Activated naive CD8-positive, alpha-beta T cell treated with anti-CD3 and anti-CD28 coated beads, Interleukin-2, amount 50 U/mL, for 24 hours (primary cell): Measurements from ENCODE around the gene PRPF6.

Source experiments
- ATAC-seq: fragments of 150-1000 bp; cut with Tn5 transposase; one replicate; pipeline ENCODE4 v1.10.0; 2021
- DNase-seq: peaks from one replicate; pipeline ENCODE4 v3.0.0; 2021
- H3K27ac Mint-ChIP-seq: one replicate; pipeline ENCODE4 v1.8.0; 2021; ENCODE audit warnings: mild to moderate bottlenecking, mixed read lengths
- H3K27me3 Mint-ChIP-seq: one replicate; pipeline ENCODE4 v1.8.0; 2021; ENCODE audit warnings: mixed read lengths
- H3K36me3 Mint-ChIP-seq: one replicate; pipeline ENCODE4 v1.8.0; 2021; ENCODE audit warnings: low read depth, mixed read lengths
- H3K4me1 Mint-ChIP-seq: one replicate; pipeline ENCODE4 v1.8.0; 2021; ENCODE audit warnings: mixed read lengths
- H3K4me3 Mint-ChIP-seq: one replicate; pipeline ENCODE4 v1.8.0; 2021; ENCODE audit warnings: mild to moderate bottlenecking, moderate library complexity, mixed read lengths
- H3K9me3 Mint-ChIP-seq: one replicate; pipeline ENCODE4 v1.8.0; 2021; ENCODE audit warnings: mixed read lengths

The PRPF6 gene

GRCh38 chr20:64075556-64075955, 94.6 kb downstream of the PRPF6 start:
- Mint-ChIP-seq H3K4me3 (no peak overlapping the region), H3K27me3 (no peaks in the 10 kb centered on the region), H3K9me3 (no peaks in the 10 kb centered on the region), H3K4me1 (peaks cover 22% of the 10 kb centered on the region), H3K27ac (no peak overlapping the region), H3K36me3 (peaks cover 4% of the 10 kb centered on the region)
- no peak for ATAC-seq
- no peak for DNase-seq

DNA sequence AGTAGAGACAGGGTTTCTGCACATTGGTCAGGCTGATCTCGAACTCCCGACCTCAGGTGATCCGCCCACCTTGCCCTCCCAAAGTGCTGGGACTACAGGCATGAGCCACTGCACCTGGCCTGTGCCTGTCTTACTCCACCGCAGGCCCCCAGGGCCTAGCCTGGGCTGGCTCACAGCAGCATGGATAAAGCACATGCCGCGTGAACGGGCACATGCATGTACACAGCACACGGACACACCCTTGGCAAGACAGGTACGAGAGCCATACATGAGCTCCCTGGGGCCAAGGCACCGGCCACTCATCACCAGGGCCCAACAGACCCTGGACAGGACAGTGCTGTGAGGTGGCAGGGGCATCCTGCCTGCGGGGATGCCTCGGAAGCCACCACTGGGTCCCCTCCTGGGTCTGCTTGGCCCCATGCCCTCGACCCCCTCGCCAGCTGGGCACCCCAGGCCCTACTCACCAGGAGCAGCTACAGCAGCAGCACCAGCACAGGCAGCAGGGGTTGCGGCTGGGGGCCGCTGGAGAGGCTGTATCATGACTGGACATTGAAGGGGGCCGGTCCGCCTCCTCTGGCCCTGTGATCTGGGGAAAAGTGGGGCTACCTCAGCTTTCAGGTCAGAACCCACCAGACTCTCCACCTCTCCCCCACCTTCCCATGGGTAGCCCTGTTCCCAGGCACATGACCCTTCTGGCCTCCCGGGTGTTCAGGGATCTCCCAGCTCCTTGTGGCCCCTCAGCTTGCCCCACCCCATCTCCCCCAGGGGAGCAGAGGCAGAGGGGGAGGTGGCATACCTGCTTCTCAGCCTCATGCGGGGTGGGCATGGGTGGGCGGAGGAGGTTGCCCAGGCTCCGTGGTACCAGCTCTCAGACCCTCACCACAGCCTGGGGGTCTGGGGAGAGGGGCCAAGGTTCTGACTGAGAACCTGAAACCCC, 95.4 kb downstream of the PRPF6 start:
- peak overlapping the region; percentile 22 for H3K27ac Mint-ChIP-seq
- H3K4me3 Mint-ChIP-seq = peak overlapping the region; percentile 86
- H3K4me1 Mint-ChIP-seq = peaks cover 25% of the 10 kb centered on the region
- no peaks in the 10 kb centered on the region for H3K9me3 Mint-ChIP-seq
- peaks cover 4% of the 10 kb centered on the region for H3K36me3 Mint-ChIP-seq
- DNase-seq (no peak), ATAC-seq (no peak)
- H3K27me3 Mint-ChIP-seq = no peaks in the 10 kb centered on the region

DNA sequence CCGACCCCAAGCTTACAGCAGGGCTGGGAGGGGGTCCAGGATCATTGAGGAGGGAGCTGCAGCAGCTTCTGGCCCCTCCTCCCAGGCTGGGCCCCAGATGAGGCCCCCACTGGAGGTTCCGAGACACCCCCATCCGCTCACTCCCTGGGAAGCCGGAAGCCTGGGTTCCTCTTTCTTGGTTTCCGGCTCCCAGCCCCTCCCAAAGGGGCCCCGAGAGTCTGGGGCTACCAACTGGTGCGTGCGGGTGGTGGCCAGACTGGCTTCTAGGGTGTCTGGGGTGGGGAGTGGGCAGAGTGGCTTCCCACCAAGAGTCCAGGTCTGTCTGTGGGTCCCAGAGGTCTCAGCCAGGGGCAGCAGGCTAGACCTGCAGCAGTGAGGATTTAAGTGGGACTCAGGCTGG, 96.2 kb downstream of the PRPF6 start:
- H3K27me3 Mint-ChIP-seq = peaks cover 6% of the 10 kb centered on the region
- ATAC-seq (peak; percentile 30), DNase-seq (peak; percentile 63)
- peaks cover 29% of the 10 kb centered on the region for H3K4me1 Mint-ChIP-seq
- H3K27ac Mint-ChIP-seq = peak overlapping the region; percentile 70
- peak overlapping the region; percentile 86 for H3K4me3 Mint-ChIP-seq
- H3K36me3 Mint-ChIP-seq = peaks cover 4% of the 10 kb centered on the region
- no peaks in the 10 kb centered on the region for H3K9me3 Mint-ChIP-seq

- Mint-ChIP-seq H3K27me3 (peaks cover 8% of the 10 kb centered on the region), H3K4me1 (peaks cover 28% of the 10 kb centered on the region), H3K36me3 (peaks cover 4% of the 10 kb centered on the region), H3K9me3 (no peaks in the 10 kb centered on the region), H3K27ac (peak overlapping the region; percentile 70), H3K4me3 (peak overlapping the region; percentile 86)
- ATAC-seq = no peak
- no peak for DNase-seq
These were observed 96.6 kb downstream of the PRPF6 start for GRCh38 chr20:64077541-64077875.

DNA sequence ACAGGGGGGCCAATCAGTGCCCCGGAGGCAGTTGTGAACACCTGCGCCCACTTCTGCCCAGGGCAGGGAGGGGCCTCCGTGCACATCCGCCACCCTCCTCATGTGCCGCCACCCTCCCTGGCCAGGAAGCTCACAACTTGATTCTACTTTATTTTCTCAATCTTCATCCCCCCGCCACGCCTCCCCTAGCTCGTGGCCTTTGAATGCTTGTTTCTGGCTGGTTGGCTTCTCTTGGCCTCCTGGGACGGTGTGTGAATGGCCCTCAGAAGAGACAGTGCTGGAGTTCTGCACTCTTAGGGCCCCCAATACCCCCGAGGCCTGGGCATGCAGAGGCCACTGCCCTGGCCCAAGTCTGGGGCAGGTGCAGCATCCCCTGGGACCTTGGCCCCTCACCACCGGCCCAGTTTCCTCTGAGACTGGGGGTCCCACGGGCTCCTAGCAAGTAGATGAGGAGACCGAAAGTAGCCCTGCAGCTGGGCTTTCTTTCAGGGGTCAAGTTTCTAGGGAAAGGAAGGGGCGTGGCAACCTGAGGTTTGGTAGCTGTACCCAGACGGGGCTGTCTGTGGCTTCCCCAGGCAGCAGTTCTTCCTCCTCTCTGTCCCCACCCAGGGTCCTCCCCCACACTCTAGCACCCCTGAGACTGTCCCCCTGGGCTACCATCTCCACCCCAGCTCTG, 97.1 kb downstream of the PRPF6 start:
- Mint-ChIP-seq H3K27ac (peak overlapping the region; percentile 70), H3K36me3 (peaks cover 3% of the 10 kb centered on the region), H3K4me1 (peaks cover 31% of the 10 kb centered on the region), H3K27me3 (peaks cover 8% of the 10 kb centered on the region), H3K4me3 (peak overlapping the region; percentile 86), H3K9me3 (no peaks in the 10 kb centered on the region)
- ATAC-seq = peak; percentile 42
- DNase-seq = peak; percentile 60

DNA sequence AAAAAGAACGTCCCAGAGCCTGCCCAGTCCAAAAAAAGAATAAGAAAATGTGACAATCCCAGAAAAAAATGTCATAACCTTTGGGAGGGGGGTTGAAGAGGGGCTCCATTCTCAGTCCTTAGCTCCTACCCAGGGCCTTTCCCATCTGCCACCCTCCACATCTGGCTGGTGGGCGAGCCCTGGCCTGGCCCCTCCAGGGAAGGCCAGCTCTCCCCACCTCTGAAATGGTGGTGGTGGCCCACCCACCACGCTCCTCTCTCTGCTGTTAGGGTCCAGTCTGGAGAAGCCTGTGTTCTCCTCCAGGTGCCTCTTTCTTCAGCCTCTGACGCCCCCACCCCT, 98.0 kb downstream of the PRPF6 start:
- Mint-ChIP-seq H3K4me1 (peaks cover 34% of the 10 kb centered on the region), H3K27ac (peak overlapping the region; percentile 80), H3K4me3 (peak overlapping the region; percentile 86), H3K9me3 (no peaks in the 10 kb centered on the region), H3K36me3 (no peaks in the 10 kb centered on the region), H3K27me3 (peaks cover 8% of the 10 kb centered on the region)
- no peak for DNase-seq
- ATAC-seq = no peak

DNA sequence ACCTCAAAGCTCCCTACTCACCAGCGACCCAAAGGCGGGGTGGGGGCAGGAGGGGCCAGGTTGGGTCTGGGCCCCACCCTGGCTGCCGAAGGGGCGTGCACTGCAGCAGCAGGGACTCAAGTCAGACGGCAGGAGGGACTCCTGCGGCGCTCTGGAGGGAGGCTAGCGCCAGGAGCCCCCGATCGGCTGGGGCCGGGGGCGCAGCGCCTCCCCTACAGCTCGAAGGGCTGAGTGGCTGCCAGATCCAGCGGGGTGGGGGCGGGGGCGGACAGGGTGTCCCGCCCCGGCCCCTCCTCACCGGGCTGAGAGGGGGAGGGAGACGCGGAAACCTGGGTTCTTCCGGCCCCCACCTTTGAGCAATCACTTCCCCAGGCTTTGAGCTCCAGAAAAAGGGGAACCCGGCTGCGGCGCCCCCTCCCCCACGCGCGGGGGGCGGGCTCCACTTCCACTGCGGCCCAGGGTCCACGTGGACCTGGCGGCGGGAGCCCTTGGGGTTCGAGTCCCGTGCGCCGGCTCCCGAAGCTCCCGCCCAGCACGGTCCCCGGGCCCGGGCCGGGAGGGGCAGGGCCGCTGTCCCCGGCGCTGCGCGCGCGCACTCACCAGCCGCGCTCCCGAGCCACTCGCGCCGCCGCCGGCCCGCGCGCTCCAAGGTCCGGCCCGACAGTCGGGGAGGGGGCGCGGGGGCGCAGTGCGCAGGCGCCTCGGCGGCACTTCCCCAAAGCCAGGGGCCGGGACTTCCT, 98.5 kb downstream of the PRPF6 start, which contains the start of gene RGS19:
RGS19 (minus strand) TSS at position 246 of the 740 bp plus-strand sequence. CDS start 2,632 bp downstream, outside the sequence.
- Mint-ChIP-seq H3K27ac (peak within 1 kb of the TSS; percentile 80), H3K4me1 (peaks cover 37% of the 10 kb centered on the region), H3K27me3 (peaks cover 11% of the 10 kb centered on the region), H3K9me3 (no peaks in the 10 kb centered on the region), H3K36me3 (no peaks in the 10 kb centered on the region), H3K4me3 (peak within 1 kb of the TSS; percentile 86)
- peak; percentile 79 for DNase-seq
- peak; percentile 38 for ATAC-seq

DNA sequence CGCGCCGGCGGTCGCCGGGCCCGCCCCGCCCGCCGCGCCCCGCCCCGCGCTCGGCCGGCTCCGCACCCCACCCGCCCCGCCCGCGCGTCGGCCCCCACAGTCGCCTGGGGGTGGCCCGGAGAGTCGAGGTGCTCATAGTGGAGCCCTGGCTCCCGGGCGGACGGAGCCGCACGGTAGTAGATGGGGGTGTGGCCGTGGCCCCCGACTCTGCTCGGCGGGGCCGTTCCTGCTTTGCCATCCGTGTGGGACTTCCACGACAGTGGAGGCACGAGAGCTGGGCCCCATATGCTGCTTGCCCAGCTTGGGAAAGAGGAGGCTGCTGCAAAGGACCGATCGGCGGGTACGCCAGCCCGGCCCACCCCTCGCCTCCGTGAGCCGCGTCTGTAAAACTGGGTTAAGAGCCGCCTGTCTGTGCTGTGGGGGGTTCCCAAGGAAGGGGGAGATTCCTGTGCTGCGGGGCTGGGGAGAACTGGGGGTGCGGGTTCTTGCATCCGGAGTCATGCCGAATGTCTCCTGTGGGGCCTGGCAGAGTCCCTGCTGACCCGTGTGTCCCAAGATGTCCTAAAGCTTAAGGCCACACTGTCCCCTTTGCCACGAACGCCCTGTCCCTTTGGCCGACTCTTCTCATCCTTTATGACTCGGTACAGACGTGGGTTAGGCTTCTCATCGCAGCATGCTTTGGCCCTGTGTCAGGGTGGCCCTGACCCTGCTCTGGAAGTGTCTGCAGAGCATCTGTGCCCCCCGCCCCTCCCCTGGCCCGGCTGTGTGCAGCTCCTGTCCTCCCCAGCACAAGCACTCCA, 99.3 kb downstream of the PRPF6 start, which contains the start of gene OPRL1:
OPRL1 (plus strand) TSS at position 70 of the 800 bp plus-strand sequence. CDS start 12,639 bp downstream, outside the sequence.
- peak within 1 kb of the TSS; percentile 80 for H3K27ac Mint-ChIP-seq
- DNase-seq = no peak
- ATAC-seq = no peak
- H3K9me3 Mint-ChIP-seq = no peaks in the 10 kb centered on the region
- H3K4me3 Mint-ChIP-seq = peak within 1 kb of the TSS; percentile 86
- peaks cover 38% of the 10 kb centered on the region for H3K4me1 Mint-ChIP-seq
- no peaks in the 10 kb centered on the region for H3K36me3 Mint-ChIP-seq
- peaks cover 15% of the 10 kb centered on the region for H3K27me3 Mint-ChIP-seq

- DNase-seq (no peak), ATAC-seq (no peak)
- Mint-ChIP-seq H3K27ac (no peak overlapping the region), H3K9me3 (no peaks in the 10 kb centered on the region), H3K4me3 (peak overlapping the region; percentile 65), H3K4me1 (peaks cover 38% of the 10 kb centered on the region), H3K27me3 (peaks cover 19% of the 10 kb centered on the region), H3K36me3 (no peaks in the 10 kb centered on the region)
These were observed 100.1 kb downstream of the PRPF6 start for GRCh38 chr20:64080813-64081623.

DNA sequence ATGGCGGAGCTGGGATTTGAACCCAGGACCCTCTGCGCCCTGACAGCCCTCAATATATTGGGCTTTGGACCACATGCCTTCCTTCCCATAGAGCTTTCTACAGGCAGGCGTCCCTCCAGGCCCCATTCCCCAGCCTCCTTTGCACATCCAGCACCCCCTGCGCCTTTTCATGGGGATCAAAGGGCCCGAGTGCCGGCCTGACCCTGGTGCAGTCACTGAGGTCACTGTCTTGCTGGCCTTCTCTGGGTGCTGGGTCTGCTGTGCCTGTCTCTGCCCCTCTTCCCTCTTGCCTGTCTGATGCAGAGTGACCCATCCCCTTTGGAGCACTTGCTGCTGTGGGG, 100.7 kb downstream of the PRPF6 start:
- H3K27ac Mint-ChIP-seq = no peak overlapping the region
- ATAC-seq (no peak), DNase-seq (no peak)
- no peaks in the 10 kb centered on the region for H3K36me3 Mint-ChIP-seq
- no peak overlapping the region for H3K4me3 Mint-ChIP-seq
- peaks cover 19% of the 10 kb centered on the region for H3K27me3 Mint-ChIP-seq
- H3K4me1 Mint-ChIP-seq = peaks cover 38% of the 10 kb centered on the region
- H3K9me3 Mint-ChIP-seq = no peaks in the 10 kb centered on the region

- Mint-ChIP-seq H3K36me3 (no peaks in the 10 kb centered on the region), H3K27ac (no peak overlapping the region), H3K9me3 (no peaks in the 10 kb centered on the region), H3K4me1 (peaks cover 35% of the 10 kb centered on the region), H3K4me3 (no peak overlapping the region), H3K27me3 (peaks cover 19% of the 10 kb centered on the region)
- DNase-seq (no peak), ATAC-seq (no peak)
These were observed 101.3 kb downstream of the PRPF6 start for GRCh38 chr20:64082126-64082731.
